SH-SY5Y (cell line): ENCODE measurements around the gene SRRM1.

Source experiments
- GATA2 ChIP-seq: IDR thresholded peaks from 2 replicates; pipeline ENCODE4 v1.6.1; 2011; ENCODE audit warnings: mild to moderate bottlenecking, low read depth, low read length
- GATA3 ChIP-seq: IDR thresholded peaks from 2 replicates; pipeline ENCODE4 v1.6.1; 2011; ENCODE audit warnings: low read depth, mild to moderate bottlenecking, low read length, moderate library complexity

Gene SRRM1

DNA sequence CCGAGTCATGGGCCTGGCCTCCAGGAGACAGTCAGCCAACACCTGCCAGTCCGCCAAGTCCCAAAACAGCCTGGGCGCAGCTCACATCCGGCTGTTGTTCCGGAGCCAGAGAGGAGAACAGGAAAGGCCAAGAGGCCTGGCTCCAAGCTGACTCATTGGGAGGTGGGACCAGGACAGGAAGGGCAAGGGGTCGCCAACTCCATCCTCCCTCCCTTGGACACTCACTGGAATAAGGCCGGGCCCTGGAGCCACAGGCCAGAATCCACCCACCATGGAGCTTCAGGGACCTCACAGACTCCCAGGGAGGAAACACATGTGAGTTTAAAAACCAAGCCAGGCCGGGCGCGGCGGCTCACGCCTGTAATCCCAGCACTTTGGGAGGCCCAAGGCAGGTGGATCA is 77.0 kb downstream of the SRRM1 start:
- no peak for TF ChIP-seq GATA2
- TF ChIP-seq GATA3 = no peak

GRCh38 chr1:24721533-24721932 is 78.4 kb downstream of the SRRM1 start:
- no peak for TF ChIP-seq GATA3
- TF ChIP-seq GATA2 = no peak
